Kidney epithelial cell (primary cell): ENCODE measurements around the gene NXPE2. TPM values are rescaled to one million over a fixed set of nuclear protein-coding genes. Genes with fewer than 3 reads are reported as not detected.
"Not testable (repeated sequence)": the region's sequence is repeated elsewhere in the genome, so short reads cannot be mapped to it uniquely, and the experiment has no call there.

Source experiments
- DNase-seq: peaks from one replicate; pipeline ENCODE4 v3.0.0-alpha.2; 2010; ENCODE audit warnings: low read depth
- H3K27me3 ChIP-seq: 2 replicates; pipeline ENCODE4 v1.6.0; 2011; ENCODE audit warnings: low read length; ENCODE audit not compliant: control insufficient read depth, insufficient read depth
- H3K36me3 ChIP-seq: 2 replicates; pipeline ENCODE4 v1.5.1; 2011; ENCODE audit warnings: low read length; ENCODE audit not compliant: control insufficient read depth, insufficient read depth
- H3K4me3 ChIP-seq: 2 replicates; pipeline ENCODE4 v1.5.1; 2011; ENCODE audit warnings: low read depth, mild to moderate bottlenecking, control low read depth, low read length
- CTCF ChIP-seq: IDR thresholded peaks from 2 replicates; pipeline ENCODE4 v1.5.1; 2011; ENCODE audit warnings: mild to moderate bottlenecking, moderate library complexity, low read length, control low read depth, inconsistent platforms; ENCODE audit not compliant: insufficient read depth, poor library complexity, severe bottlenecking
- total RNA-seq: library from RNA; depleted of rRNA; stranded (reverse); fragments of >200 nt; gene quantifications from 2 replicates; pipeline ENCODE4 v1.2.3, GENCODE V29; 2015

The NXPE2 gene
- not detected in 2 replicates for total RNA-seq

- Histone ChIP-seq H3K36me3 (no peaks in the 10 kb centered on the region), H3K4me3 (no peak within 1 kb of the TSS), H3K27me3 (no peaks in the 10 kb centered on the region)
- peak; percentile 69 for DNase-seq
- TF ChIP-seq CTCF = no peak
Observed at GRCh38 chr11:114678125-114679036, at the start of gene NXPE2. Gene NXPE2, plus strand, starts transcription at chr11:114678527. Its CDS starts 49 bp downstream, at chr11:114678576.

DNA sequence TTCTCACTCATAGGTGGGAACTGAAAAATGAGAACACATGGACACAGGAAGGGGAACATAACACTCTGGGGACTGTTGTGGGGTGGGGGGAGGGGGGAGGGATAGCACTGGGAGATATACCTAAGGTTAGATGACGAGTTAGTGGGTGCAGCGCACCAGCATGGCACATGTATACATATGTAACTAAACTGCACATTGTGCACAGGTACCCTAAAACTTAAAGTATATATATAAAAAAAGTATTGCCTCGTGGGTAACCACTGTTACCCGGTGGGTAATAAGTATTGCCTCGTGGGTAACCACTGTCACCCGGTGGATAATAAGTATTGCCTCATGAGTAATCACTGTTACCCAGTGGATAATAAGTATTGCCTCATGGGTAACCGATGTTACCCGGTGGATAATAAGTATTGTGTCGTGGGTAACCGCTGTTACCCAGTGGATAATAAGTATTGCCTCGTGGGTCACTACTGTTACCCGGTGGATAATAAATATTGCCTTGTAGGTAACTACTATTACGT is 46.8 kb upstream of the NXPE2 start:
- not testable (repeated sequence) for DNase-seq, H3K36me3 ChIP-seq, H3K27me3 ChIP-seq

GRCh38 chr11:114639440-114639839 is 38.9 kb upstream of the NXPE2 start:
- H3K4me3 ChIP-seq, H3K36me3 ChIP-seq, H3K27me3 ChIP-seq, DNase-seq: not testable (repeated sequence)

More for the DNA sequence above, 46.8 kb upstream of the NXPE2 start:
- H3K4me3 ChIP-seq = not testable (repeated sequence)

DNA sequence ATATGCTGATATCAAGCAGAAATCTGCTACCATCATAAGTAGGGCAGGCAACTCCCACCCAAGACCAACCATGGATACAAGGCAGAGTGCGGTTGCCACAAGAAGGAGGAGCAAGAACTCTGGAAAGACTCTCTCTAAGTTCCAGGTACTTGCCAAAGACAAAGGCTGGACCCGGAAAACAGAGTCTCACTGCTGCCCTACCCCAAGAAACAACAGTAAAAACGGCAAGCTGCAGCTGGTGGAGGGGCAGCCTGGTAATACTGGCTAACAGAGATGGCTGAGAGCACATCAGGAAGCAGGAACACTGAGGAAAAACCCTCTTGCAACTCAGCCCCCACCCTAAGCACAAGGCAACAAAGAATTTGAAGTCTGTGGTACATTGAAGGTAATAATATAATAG is 27.7 kb upstream of the NXPE2 start:
- Histone ChIP-seq H3K36me3 (no peaks in the 10 kb centered on the region), H3K4me3 (no peak overlapping the region), H3K27me3 (no peaks in the 10 kb centered on the region)
- no peak for TF ChIP-seq CTCF
- DNase-seq = no peak

DNA sequence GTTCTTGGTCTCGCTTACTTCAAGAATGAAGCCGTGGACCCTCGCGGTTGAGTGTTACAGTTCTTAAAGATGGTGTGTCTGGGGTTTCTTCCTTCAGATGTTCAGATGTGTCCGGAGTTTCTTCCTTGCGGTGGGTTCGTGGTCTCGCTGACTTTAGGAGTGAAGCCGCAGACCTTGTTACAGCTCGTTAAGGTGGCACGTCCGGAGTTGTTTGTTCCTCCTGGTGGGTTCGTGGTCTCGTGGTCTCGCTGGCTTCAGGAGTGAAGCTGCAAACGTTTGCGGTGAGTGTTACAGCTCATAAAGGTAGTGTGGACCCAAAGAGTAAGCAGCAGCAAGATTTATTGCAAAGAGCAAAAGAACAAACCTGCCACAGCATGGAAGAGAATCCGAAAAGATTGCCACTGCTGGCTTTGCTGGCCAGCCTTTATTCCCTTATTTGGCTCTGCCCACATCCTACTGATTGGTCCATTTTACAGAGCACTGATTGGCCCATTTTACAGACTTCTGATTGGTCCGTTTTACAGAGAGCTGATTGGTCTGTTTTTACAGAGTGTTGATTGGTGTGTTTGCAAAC is 27.1 kb upstream of the NXPE2 start:
- H3K4me3 ChIP-seq = no peak overlapping the region
- no peaks in the 10 kb centered on the region for H3K27me3 ChIP-seq
- TF ChIP-seq CTCF = no peak
- no peak for DNase-seq
- H3K36me3 ChIP-seq = no peaks in the 10 kb centered on the region

DNA sequence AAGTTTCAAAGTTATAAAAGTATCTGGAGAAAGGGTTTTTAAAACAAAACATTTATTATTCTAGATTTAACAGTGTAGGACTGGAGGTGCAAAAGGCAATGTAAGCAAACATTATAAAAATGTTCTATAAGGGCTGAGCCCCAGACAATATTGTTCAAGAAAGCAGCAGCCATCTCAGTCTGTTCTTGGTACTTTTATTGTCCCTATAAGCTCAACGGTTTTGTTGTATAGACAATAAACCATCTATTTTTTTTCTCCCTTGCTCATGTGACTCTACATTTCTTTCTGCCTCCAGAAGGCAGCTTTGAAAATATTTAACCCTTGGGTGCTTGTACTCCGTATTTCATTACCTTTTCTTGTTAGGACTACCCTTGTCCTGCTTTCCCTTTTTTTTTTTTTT is 25.2 kb upstream of the NXPE2 start:
- H3K27me3 ChIP-seq = no peaks in the 10 kb centered on the region
- no peak overlapping the region for H3K4me3 ChIP-seq
- no peaks in the 10 kb centered on the region for H3K36me3 ChIP-seq
- TF ChIP-seq CTCF = no peak
- no peak for DNase-seq

DNA sequence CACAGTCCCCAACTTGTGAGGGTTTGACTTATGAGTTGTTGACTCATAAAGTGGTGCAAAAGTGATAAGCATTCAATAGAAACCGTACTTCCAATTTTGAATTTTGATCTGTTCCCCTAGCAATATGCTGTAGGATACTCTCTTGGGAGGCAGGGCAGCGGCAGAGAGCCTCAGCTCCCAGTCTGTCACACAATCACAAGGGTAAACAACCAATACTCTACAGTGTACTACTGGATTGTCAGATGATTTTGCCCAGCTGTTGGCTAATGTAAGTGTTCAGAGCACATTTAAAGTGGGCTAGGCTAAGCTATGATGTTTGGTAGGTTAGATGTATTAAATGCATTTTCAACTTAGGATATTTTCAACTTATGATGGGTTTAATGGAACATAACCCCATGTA is 13.7 kb upstream of the NXPE2 start:
- H3K27me3 ChIP-seq = no peaks in the 10 kb centered on the region
- TF ChIP-seq CTCF = no peak
- H3K36me3 ChIP-seq = no peaks in the 10 kb centered on the region
- H3K4me3 ChIP-seq = no peak overlapping the region
- DNase-seq = no peak
